Iris pigment epithelial cell (primary cell): ENCODE results near the gene S100A7A.
"Not testable (repeated sequence)": the region's sequence is repeated elsewhere in the genome, so short reads cannot be mapped to it uniquely, and the experiment has no call there.

Experiments used
- DNase-seq: peaks from one replicate; pipeline ENCODE4 v3.0.0-alpha.2; 2011; ENCODE audit warnings: low read depth

S100A7A gene

DNA sequence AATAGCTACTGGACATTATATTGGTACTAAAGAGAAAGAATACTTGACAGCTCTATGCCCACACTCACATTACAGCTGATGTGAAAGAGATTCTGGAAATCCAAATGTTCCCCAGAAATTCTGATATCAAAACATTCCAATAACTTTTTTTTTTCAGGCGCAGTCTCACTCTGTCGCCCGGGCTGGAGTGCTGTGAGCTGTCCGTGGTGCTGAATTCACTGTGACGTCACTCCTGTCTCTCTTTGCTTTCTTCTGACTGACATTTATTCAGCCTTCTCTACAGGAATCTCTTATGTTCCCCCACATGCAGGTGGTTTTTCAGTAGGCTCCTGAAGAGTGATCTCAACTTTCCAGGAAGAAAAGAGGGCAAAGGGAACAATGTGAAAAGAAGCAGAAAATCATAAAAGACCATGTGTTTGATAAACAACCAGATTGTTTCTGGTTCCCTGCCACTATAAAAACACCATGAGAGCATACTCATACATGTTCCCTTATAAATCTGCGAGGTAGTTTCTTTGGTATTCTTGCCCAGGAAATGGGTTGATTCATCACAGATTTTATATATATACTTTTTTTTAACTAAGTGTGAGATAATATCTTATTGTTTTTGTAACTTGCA is 6.2 kb downstream of the S100A7A start:
- peak; percentile 55 for DNase-seq

DNA sequence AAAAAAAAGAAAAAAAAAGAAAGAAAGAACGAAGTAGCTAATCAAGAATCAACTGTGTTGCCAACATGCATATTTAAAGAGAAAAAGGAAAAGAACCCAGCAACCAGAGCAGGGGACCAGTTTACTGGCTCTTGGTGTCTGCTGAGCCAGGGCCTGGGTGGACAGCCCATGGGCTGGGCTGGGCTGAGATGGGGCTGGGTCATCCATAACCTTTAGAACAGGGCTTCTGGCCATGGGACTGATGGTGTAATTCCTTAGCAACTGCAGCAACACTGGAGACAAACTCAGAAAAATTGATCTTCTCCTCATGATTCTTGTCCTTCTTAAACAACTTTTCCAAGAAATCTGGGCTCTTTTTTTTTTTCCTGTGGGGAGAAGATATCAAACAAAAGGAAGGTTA is 10.5 kb downstream of the S100A7A start:
- DNase-seq: no peak

DNA sequence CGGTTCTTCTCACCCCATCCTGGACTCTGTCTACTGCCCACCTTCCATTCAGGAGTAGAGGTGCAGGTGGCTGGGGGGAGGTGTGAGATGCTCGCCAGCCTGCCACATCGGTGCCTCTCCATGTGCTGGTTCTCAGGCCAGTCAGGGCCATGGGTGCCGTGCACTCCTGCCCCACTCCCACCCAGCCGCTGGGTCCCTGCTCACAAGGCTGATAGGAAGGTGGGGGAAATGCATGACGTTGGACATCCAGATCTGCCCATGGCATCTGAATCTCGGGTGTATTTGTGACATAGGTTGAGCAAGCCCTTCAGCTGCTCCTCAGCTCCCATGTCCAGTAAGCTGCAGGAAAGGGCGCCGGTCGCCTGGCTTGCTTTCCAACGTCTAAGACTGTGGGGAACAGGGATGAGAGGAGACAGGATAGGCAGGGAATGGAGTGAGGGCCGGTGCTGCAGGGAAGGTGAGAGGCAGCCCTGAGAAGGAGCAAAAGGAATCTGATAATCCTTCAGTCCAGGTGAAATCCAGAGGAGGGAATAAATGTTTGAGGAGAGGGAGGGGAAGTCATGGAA is 11.8 kb downstream of the S100A7A start:
- DNase-seq: no peak

DNA sequence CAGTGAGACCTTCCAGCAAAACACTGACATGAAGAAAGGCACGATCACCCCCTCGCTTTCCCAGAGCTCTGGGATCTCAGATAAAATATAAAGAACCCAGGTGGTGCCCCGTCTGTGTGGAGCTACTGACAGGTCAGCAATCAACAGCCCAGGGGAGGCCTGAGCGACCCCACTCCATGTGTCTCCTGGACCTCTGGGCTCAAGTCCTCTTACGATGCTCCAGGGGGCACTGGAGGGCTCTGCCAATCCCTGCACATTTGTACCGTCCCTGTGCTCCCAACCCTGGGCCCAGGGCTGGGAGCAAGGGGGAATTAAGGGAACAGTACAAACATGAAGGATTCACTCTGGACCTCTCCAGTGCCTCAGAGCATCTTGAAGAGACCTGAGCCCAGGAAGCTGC is 12.5 kb downstream of the S100A7A start:
- no peak for DNase-seq

DNA sequence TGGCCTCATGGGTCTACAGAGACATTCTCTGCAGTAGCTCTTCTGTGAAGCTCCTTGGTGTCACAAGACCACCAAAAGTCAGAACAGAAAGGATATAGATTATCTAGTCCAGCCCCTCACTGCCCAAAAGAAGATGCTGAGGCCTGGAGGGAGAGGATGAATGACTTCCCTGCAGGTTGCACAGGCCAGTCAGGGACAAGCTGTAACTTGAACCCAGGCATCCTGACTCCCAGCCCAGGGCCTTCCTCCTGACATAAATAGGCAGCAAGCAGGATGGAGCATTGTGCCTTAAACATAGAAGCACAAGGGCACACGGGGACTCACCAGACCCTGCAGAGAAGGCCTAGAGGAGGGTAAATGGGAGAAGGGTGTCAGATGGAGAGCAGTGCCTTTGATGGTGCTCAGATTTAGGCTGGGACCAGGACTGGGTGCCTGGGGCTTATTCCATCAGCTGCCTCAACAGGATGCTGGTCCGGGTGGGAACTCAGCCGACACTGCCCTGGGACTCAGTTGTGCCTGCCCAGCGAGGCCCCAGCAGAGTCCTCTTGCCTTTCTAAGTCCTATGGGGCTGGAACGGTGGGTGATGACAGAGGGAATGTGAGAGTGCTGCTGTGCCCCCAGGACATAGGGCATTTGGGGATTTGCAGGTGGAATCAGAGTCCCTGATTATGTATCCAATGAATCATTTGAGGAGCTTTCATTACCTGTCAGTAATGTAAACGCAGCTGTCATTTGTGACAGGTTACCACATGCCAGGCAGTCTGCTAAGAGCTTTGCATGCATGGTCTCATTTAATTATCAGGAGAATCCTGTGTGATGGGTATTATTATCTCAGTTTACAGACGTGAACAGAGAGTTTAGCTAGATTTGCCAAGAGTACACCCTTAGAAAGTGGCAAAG is 13.2 kb downstream of the S100A7A start:
- DNase-seq: no peak

DNA sequence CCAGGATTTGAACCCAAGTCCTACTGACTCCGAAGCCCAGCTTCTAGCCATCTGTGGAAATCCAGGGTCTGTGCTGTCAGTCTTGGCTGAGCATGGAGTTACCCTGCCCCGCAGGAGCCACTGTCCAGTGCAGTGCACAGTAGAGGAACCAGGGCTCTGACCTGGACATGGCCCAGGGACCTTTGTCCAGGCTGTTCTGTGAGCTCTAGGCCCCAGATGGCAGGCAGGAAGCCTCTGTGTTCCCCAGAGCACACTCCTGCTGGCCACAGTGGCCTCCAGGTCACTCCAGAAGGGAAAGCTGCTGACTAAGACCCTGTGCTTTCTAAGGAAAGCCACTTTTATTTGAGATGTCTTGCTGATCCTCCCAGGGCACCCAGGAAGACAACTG is 13.8 kb downstream of the S100A7A start:
- DNase-seq: no peak

DNA sequence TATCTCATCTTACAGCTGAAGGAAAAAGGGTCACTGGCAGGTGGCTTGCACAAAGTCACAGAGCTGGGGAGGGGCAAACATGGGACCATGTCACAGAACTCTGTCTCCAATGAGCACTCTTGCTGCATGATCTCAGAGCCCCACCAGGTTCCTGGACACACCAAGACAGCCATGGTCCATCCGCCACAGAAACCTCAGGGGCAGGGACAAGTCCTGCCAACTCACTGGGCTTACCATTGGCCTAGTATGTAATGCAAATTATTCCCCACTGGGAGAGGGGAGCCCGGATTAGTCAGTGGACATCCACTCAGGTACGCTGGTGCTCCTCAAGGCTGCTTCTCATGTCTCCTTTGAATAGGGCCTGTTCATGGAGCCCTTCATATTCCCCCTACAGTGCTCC is 14.2 kb downstream of the S100A7A start:
- no peak for DNase-seq

DNA sequence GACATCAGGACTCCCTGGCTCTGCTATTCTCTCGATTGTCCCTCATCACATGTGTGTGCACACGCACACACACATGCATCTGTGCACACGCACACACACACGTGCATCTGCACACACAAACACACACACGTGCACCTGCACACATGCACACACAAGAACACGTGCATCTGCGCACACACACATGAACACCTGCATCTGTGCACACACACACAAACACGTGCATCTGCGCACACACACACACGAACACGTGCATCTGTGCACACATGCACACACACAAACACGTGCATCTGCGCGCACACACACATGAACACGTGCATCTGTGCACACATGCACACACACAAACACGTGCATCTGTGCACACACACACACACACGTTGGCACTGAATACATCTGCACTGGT is 14.7 kb downstream of the S100A7A start:
- DNase-seq: no peak

DNA sequence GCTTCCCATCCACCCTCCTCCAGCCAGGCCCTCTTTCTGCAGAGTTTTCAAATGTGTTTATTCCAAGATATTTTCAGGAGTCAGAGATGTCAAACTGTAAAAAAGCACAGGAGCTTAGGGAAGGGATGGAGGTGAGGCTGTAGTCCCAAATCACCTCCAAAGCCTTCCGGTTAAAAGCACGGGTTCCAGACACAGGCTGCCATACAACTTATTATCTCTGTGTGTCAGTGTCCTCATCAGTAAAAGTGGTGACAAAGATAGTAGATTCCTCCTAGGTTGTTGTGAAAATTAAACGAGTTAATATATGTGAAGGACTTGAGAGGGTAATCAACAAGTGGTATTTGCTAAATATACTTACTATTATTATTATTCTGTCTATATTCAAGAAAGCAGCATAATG is 15.1 kb downstream of the S100A7A start:
- no peak for DNase-seq

DNA sequence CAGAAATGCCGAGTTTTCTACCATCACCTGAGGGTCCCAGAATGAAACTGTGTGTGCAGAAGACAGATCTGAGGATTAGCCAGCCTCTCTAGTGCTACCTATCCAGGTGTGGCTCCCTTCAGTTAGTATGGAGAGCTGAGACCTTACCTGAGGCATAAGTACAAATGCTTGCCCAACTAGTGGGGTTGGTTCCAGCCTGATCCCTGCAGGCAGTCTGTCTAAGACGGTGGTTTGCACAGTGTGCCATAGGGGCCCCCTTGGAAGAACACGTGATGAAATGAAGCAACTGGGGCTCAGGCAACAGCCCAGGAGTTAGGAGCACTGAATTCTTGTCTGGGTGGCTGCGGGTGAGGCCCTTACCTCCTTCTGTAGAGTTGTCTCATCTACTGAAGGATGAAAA is 15.6 kb downstream of the S100A7A start:
- DNase-seq: no peak

DNA sequence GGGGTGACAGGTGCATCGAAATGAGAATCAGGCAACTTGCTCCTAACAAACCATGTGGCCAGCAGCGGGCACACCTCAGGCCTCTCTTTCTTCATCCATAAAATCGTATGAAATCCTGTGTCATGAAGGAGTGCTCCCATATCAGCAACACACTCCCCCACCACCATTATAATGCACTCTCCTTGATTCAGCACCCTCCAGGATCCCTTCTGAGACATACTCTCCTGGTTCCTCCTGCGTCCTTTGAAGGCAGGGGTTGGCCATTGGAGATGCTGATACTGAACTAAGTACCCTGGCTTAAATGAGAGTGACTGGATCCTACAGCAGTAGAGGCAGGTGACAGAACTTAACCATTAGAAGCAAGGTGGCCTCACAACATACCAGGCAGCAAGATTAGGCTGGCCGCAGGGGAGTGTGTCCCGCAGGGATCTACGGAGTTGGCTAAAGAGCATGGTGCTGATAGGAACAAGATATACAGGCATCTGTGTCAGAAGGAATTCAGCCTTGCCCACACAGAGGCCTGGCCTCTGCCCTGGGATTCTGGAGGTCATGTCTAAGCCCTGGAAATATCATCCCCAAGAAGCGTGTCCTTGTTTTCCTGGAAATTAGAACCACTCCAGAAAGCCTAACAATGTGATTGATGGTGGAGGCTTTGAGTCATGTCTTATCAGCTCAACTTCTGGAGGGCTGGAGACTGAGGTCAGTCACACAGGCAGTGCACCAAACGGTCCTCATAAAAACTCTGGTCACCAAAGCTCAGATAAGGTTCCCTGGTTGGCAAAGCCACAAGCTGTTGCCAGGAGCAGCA is 16.8 kb downstream of the S100A7A start:
- DNase-seq: no peak

DNA sequence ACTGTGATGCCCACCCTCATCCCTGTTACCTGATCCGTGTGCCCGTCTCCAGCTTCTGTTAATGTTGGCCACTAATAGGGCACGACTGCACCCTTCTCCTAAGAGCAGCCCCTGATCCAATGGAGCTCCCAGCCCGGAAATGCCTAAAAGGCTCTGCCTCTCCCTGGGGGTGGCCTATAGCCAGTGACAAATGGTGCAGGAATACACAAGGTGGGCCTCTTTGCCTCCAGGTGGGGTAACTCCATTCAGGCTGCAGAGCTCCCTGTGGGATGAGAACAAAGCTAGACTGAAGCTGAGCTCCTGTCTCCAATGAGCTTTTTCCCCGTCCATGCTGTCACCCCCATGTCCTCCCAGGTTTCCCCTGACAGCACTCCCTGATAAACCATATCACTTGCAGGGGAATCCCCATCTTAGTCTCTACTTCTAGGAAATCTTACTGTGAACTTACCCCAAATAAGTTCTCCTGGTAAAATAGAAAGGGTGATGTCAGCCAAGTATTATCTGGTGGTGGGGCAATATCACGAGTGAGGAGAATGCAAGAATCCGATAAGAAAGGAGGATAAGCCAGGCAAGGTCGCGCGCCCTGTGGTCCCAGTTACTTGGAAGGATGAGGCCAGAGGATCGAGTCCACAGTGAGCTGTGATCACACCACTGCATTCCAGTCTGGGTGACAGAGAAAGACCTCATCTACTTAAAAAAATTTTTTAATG is 18.6 kb downstream of the S100A7A start:
- DNase-seq: no peak

DNA sequence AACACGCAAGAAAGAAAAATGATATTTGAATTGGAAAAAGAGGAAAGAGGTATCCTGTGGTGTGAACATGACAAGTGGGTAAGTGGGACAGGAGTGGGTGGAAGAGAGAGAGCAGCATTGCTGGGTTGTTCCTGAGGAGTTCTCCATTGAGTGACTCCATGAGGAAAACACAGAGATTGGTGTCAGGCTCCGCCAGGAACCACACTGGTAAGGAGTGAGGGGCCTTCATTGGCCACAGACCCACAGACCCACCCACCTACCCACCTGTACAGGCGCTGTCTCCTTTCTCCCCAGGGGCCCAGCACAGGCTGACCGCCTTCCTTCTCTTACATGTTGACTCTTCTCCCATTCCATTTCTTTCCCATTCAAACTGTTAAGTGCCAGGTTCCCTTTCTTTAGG is 20.9 kb downstream of the S100A7A start:
- no peak for DNase-seq

DNA sequence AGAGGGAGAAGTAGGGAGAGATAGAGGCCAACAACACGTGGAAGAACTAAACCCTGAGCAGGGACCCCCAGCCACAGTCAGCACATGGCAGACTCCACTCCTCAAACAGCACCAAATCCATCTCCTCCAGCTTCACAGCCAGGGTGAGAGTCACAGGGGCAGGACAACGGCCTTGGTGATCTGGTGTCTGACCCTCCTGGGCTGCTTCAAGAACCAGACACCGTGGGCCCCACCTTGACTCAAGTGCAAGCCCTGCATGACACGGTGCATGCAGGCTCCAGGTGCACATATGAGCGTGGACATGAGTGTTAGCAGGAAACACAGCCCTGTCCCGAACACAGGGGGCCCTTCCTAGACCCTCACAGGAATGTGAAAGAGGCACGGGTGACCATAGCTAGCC is 22.3 kb downstream of the S100A7A start:
- DNase-seq: no peak

DNA sequence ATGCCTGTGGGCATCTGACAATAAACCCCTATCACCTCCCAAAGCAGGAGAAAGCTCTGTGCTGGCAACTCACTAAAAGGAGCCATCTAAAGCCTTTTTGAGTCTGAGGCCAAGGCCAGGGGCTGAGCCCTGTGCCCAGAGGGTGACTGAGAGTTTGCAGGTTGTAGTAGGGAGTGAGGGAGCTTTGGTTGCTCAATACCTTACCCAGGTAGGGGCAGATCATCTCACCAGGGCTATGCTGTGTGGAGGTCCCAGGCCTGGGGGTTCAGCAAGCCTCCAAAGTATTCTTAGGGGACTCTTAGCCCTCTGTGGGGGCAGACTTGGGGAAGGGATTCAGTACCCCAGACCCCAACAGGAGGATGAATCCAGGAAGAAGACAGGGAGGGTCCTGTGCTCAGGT is 23.0 kb downstream of the S100A7A start:
- DNase-seq: no peak

DNA sequence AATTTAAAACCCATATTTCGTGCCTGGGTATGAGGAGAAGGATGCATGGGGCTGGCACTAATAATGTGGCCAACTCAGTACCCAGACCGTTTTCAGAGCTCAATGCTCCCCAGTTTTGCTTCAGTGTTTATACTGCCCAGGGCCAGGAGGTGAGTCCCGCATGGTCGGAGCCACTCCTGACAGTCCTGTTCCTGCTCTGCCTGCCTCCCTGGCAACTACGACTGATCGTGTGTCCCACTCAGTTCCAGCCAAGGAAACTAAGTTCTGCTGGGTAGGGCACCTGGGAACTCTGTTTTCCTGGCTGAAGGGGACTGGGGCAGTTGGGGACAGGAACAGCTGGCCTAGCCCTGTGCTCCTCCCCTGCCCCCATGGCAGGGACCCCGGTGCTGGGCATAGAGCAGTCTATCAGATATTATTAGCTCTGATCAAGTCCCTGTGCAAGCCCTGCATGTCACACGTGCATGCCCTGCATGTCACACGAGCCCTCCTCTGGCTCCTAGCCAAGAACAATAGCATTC is 25.0 kb downstream of the S100A7A start:
- no peak for DNase-seq

DNA sequence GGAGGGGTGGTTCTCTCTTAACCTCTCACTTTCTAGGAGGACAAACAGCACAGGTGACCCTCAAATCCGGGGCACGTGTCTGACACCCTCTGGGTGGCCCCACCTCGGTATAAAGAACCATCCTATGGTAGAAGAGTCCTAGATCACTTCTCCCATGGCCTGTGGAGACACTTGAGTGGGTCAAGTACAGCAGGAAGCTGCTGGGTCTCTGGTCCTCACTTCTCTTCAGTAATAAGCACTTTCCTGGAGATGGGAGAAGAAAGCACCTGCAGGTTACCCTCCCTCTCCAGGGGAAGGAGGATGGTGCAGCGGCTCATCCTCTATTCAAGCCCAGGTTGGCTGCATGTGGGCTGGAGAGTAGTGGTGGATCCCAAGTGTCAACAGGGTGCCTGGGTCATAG is 27.2 kb downstream of the S100A7A start:
- no peak for DNase-seq

DNA sequence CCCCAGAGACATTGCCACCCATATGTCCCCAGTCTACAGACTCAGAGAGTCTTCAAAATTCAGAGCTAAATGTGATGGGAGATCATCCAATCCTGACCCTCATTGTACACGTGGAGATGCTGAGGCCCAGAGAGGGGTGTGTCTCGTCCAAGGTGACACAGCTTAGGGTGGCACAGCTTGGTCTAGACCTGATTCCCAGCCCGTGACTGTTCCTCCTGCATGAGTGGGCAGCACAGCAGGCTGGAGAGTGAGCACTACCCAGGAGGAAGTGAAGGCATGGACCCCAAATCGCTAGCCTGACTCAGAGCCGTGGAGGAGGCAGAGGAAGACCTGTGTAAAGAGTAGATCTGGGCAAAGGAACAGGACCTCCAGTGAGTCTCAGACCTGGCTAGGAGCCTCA is 27.8 kb downstream of the S100A7A start:
- DNase-seq: no peak

DNA sequence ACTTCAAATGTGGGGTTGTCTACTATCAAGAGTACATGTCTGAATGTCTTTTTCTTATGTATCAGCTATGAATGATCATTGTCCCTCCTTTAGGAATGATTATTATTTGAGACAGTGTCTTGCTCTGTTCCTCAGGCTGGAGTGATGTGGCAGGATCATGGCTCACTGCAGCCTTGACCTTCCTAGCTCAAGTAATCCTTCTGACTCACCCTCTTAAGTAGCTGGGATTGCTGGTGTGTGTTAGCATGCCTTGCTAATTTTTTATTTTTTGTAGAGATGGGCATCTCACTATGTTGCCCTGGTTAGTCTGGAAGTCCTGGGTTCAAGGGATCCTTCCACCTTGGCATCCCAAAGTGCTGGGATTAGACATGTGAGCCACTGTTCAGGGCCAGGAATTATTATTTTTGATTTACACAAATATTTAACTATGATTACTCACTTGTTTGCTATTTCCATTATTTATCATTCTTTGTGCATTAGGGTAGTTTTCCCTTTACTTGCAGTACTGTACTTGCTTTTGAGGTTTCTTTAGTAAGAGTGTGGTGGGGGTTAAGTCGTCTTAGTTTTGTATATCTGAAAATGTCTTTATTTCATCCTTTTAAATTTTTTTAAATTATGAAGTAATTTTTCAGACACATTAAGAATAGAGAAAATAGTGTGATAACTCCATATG is 31.3 kb downstream of the S100A7A start:
- DNase-seq: peak; percentile 80

DNA sequence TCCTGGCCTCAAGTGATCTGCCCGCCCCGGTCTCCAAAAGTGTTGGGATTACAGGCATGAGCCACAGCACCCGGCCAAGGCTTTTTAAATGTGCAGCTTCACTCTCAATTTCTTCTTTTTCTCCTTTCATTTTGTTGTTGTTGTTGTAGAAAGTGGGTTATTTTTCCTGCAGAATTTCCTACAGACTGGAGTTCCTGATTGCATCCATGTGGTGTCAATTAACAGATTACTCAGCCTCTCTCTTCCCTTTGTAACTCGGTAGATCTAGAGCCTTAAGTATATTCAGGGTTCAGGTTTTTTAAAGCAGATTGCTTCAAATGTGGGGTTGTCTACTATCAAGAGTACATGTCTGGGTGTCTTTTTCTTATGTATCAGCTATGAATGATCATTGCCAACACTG is 32.5 kb downstream of the S100A7A start:
- not testable (repeated sequence) for DNase-seq

DNA sequence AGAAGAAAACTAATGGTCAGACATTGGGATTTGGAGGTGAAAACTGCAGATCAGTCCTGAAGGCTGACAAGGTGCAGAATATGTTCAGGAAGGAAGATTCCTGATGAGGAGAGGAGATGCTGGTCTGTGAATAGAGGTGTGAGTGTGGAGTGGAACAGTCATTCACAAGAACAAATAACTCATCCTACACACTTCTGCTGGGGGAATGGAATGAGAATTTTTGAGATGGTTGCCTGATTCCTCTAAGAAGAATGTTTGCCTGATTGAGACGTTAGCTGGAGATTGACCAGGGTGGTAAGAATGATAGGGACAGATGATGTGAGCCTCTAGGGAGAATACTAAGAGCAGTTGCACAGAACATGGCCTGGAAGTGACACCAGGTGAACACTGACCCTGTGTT is 40.1 kb downstream of the S100A7A start:
- no peak for DNase-seq
